NK-92 (cell line): ENCODE data around the gene MADD.

Source experiments
- DNase-seq: peaks from one replicate; lab custom pipeline; 2025; ENCODE audit not compliant: unreplicated experiment; lab: John Stamatoyannopoulos, UW

MADD gene

GRCh38 chr11:47355283-47356128 lies 85.6 kb downstream of the MADD start:
- no peak for DNase-seq

GRCh38 chr11:47356129-47356997 lies 86.4 kb downstream of the MADD start:
- DNase-seq, result no peak

GRCh38 chr11:47356998-47357329 lies 87.0 kb downstream of the MADD start:
- DNase-seq, result no peak

GRCh38 chr11:47357985-47358730 lies 88.2 kb downstream of the MADD start:
- no peak for DNase-seq

- no peak for DNase-seq
Observed at GRCh38 chr11:47358731-47359051, 88.8 kb downstream of the MADD start.

GRCh38 chr11:47359162-47359561 lies 89.2 kb downstream of the MADD start:
- DNase-seq, result no peak

GRCh38 chr11:47359586-47359985 lies 89.7 kb downstream of the MADD start:
- DNase-seq, result no peak

GRCh38 chr11:47360341-47360740 lies 90.4 kb downstream of the MADD start:
- no peak for DNase-seq

GRCh38 chr11:47361419-47361818 lies 91.5 kb downstream of the MADD start:
- no peak for DNase-seq

- DNase-seq, result no peak
Observed at GRCh38 chr11:47366020-47366490, 96.1 kb downstream of the MADD start.

GRCh38 chr11:47369676-47370075 lies 99.7 kb downstream of the MADD start:
- DNase-seq, result no peak

- DNase-seq, result no peak
Observed at GRCh38 chr11:47372422-47372821, 102.5 kb downstream of the MADD start.

GRCh38 chr11:47373876-47374719 lies 104.2 kb downstream of the MADD start:
- no peak for DNase-seq

GRCh38 chr11:47374720-47375019 lies 104.7 kb downstream of the MADD start:
- DNase-seq, result no peak

- no peak for DNase-seq
Observed at GRCh38 chr11:47375020-47375419, 105.1 kb downstream of the MADD start.

GRCh38 chr11:47375546-47376085 lies 105.7 kb downstream of the MADD start:
- no peak for DNase-seq

- DNase-seq, result no peak
Observed at GRCh38 chr11:47376107-47376524, 106.2 kb downstream of the MADD start.

- DNase-seq, result no peak
Observed at GRCh38 chr11:47376525-47377371, 106.8 kb downstream of the MADD start.

- no peak for DNase-seq
Observed at GRCh38 chr11:47377571-47378009, 107.7 kb downstream of the MADD start.
